Transverse colon (tissue), 4 donors: ENCODE measurements around the gene CFAP90. TPM values are rescaled to one million over a fixed set of nuclear protein-coding genes. Genes with fewer than 3 reads are reported as not detected.
A peak's percentile ranks its signal among the peaks of the same experiment; 100 is the strongest.

Experiments used
- DNase-seq: peaks from one replicate; pipeline ENCODE4 v3.0.0-alpha.2; 2019
- H3K27ac ChIP-seq, 4 donors: fragments of 200-600 bp; sonication (generic); 2 replicates each; pipeline ENCODE4 v1.5.1; 2016 to 2018; ENCODE audit warnings: inconsistent platforms in 4 of 4
- H3K27me3 ChIP-seq: fragments of 200-600 bp; sonication (generic); 2 replicates; pipeline ENCODE4 v1.5.1; 2017; ENCODE audit warnings: inconsistent platforms
- H3K36me3 ChIP-seq, 4 donors: fragments of 200-600 bp; sonication (generic); 2 replicates each; pipeline ENCODE4 v1.5.1; 2017 to 2019; ENCODE audit warnings: inconsistent platforms in 4 of 4
- H3K4me1 ChIP-seq, 4 donors: fragments of 200-600 bp; sonication (generic); 2 replicates each; pipeline ENCODE4 v1.5.1; 2017 to 2020; ENCODE audit warnings: inconsistent platforms in 4 of 4
- H3K4me3 ChIP-seq, 4 donors: fragments of 200-600 bp; sonication (generic); 1 replicate in 1 of 4; 2 replicates in 3 of 4; pipeline versions ENCODE4 v1.5.1 to v1.6.1; 2017 to 2019; ENCODE audit warnings: inconsistent platforms in 4 of 4
- H3K9me3 ChIP-seq, 2 donors: fragments of 200-600 bp; sonication (generic); 2 replicates each; pipeline ENCODE4 v1.5.1; 2017 to 2019; ENCODE audit warnings: inconsistent platforms in 2 of 2
- CTCF ChIP-seq, 5 experiments: fragments of 200-600 bp in 3 of 5; fragments of 450-650 bp in 2 of 5; sonication (generic) in 3 of 5; IDR thresholded peaks; 1 replicate in 2 of 5; 2 replicates in 3 of 5; pipeline ENCODE4 v1.5.1; 2016 to 2017; ENCODE audit warnings: antibody characterized with exemption in 5 of 5, inconsistent platforms in 3 of 5, mild to moderate bottlenecking in 2 of 5, moderate library complexity in 1 of 5
- EP300 ChIP-seq: sonication (generic); formaldehyde crosslinking; IDR thresholded peaks from one replicate; pipeline ENCODE4 v1.6.1; 2017; ENCODE audit warnings: antibody characterized with exemption, low read depth
- POLR2A ChIP-seq: fragments of 450-650 bp; IDR thresholded peaks from one replicate; pipeline ENCODE4 v1.6.1; 2016; ENCODE audit warnings: antibody characterized with exemption, mild to moderate bottlenecking, moderate library complexity
- POLR2AphosphoS5 ChIP-seq, 3 donors: sonication (generic); formaldehyde crosslinking; IDR thresholded peaks; one replicate each; pipeline ENCODE4 v1.6.1; 2016; ENCODE audit warnings: antibody characterized with exemption in 3 of 3
- WGBS, 2 donors: methylation state at CpG; one replicate each; pipeline ENCODE4 v1.1.5; 2018; ENCODE audit warnings: low coverage in 1 of 2; 5-methylcytosine and 5-hydroxymethylcytosine counted together
- in situ Hi-C, 4 donors: fragments of 200-750 bp; cut with MboI; loops; one replicate each; pipeline versions ENCODE4 v1.15.0 to v1.15.1; 2017; ENCODE audit warnings: low sequenced_read_pairs in 3 of 4, low pct_ligation_motif_present in 1 of 4, low pct_unique_long_range_greater_than_20kb in 1 of 4
- intact Hi-C: fragments of 100-400 bp; cut with DNase I; formaldehyde crosslinking; loops from one replicate; pipeline ENCODE4 v1.15.1; 2023; ENCODE audit warnings: low total_unique reads
- total RNA-seq, 4 donors: library from RNA; depleted of rRNA; stranded (reverse); fragments of >200 nt; gene quantifications; one replicate each; pipeline ENCODE4 v1.1.0, GENCODE V29; 2016

Gene CFAP90
- total RNA-seq, 4 donors from 2014 or later: not detected

- intact Hi-C loops (no loop called here), in situ Hi-C loops (no loop called here)
- no peak for DNase-seq
- no peaks in the 10 kb centered on the region for H3K36me3 ChIP-seq
- H3K27ac ChIP-seq: peak overlapping the region in 1 of 4 donors; percentile 47
- no peak overlapping the region for H3K4me3 ChIP-seq
- no peak for TF ChIP-seq CTCF (IDR thresholded peaks at IDR 0.05)
- H3K27me3 ChIP-seq: no peaks in the 10 kb centered on the region
- no peaks in the 10 kb centered on the region for H3K9me3 ChIP-seq
- 22 to 30% methylated on average over 1 to 2 of the region's 2 CpGs for WGBS, 2 donors
- H3K4me1 ChIP-seq: no peaks in the 10 kb centered on the region
Observed at GRCh38 chr5:7813007-7813406, 37.9 kb downstream of the CFAP90 start.

- Histone ChIP-seq H3K27me3 (no peaks in the 10 kb centered on the region), H3K4me1 (no peaks in the 10 kb centered on the region), H3K4me3 (no peak overlapping the region), H3K36me3 (no peaks in the 10 kb centered on the region), H3K27ac (no peak overlapping the region), H3K9me3 (no peaks in the 10 kb centered on the region)
- intact Hi-C loops: no loop called here
- TF ChIP-seq POLR2A: no peak
- no peak for TF ChIP-seq POLR2AphosphoS5 (IDR thresholded peaks at IDR 0.05)
- no peak for TF ChIP-seq CTCF (IDR thresholded peaks at IDR 0.05)
- no peak for TF ChIP-seq EP300
- 25 to 41% methylated on average over 2 to 5 of the region's 5 CpGs for WGBS, 2 donors
- DNase-seq: no peak
- in situ Hi-C loops: no loop called here
Observed at GRCh38 chr5:7811715-7812114, 39.2 kb downstream of the CFAP90 start.

- Histone ChIP-seq H3K36me3 (no peaks in the 10 kb centered on the region), H3K4me1 (no peaks in the 10 kb centered on the region), H3K27ac (no peak overlapping the region), H3K4me3 (no peak overlapping the region), H3K9me3 (no peaks in the 10 kb centered on the region), H3K27me3 (no peaks in the 10 kb centered on the region)
- no peak for DNase-seq
- no peak for TF ChIP-seq CTCF (IDR thresholded peaks at IDR 0.05)
- no peak for TF ChIP-seq POLR2AphosphoS5 (IDR thresholded peaks at IDR 0.05)
- TF ChIP-seq EP300: no peak
- TF ChIP-seq POLR2A: no peak
- WGBS, 2 donors: 70 to 93% methylated on average over 4 of the region's 4 CpGs
- intact Hi-C loops (no loop called here), in situ Hi-C loops (no loop called here)
Observed at GRCh38 chr5:7808998-7809397, 41.9 kb downstream of the CFAP90 start.

GRCh38 chr5:7805379-7805778 is 45.6 kb downstream of the CFAP90 start:
- H3K4me1 ChIP-seq: no peaks in the 10 kb centered on the region
- in situ Hi-C loops: no loop called here

More at GRCh38 chr5:7805379-7805778, 45.6 kb downstream of the CFAP90 start:
- H3K36me3 ChIP-seq: no peaks in the 10 kb centered on the region
- TF ChIP-seq POLR2AphosphoS5 (IDR thresholded peaks at IDR 0.05) (no peak), EP300 (no peak), POLR2A (no peak), CTCF (IDR thresholded peaks at IDR 0.05) (no peak)
- H3K27me3 ChIP-seq: no peaks in the 10 kb centered on the region
- H3K4me3 ChIP-seq: no peak overlapping the region
- DNase-seq: no peak
- WGBS, 2 donors: 80 to 96% methylated on average over 2 of the region's 2 CpGs
- no peaks in the 10 kb centered on the region for H3K9me3 ChIP-seq
- intact Hi-C loops: no loop called here
- no peak overlapping the region for H3K27ac ChIP-seq
